CD4-positive, alpha-beta T cell treated with Interleukin-15 for 1 hour (primary cell): Measurements from ENCODE around the gene WWOX.
"Not testable (repeated sequence)": the region's sequence is repeated elsewhere in the genome, so short reads cannot be mapped to it uniquely, and the experiment has no call there.

Source experiments
- DNase-seq: peaks from one replicate; pipeline ENCODE4 v3.0.0-alpha.2; 2020

The WWOX gene

GRCh38 chr16:78507576-78507975 lies 408.1 kb downstream of the WWOX start:
- no peak for DNase-seq

- no peak for DNase-seq
Measured at GRCh38 chr16:78509965-78510364, 410.5 kb downstream of the WWOX start.

GRCh38 chr16:78510496-78510895 lies 411.0 kb downstream of the WWOX start:
- no peak for DNase-seq

GRCh38 chr16:78513838-78514237 lies 414.4 kb downstream of the WWOX start:
- DNase-seq: no peak

GRCh38 chr16:78514888-78515287 lies 415.4 kb downstream of the WWOX start:
- DNase-seq: not testable (repeated sequence)

- DNase-seq: no peak
Measured at GRCh38 chr16:78515421-78515820, 416.0 kb downstream of the WWOX start.

GRCh38 chr16:78516006-78516736 lies 416.7 kb downstream of the WWOX start:
- no peak for DNase-seq

- no peak for DNase-seq
Measured at GRCh38 chr16:78519896-78520295, 420.4 kb downstream of the WWOX start.

GRCh38 chr16:78520470-78520869 lies 421.0 kb downstream of the WWOX start:
- no peak for DNase-seq

- DNase-seq: no peak
Measured at GRCh38 chr16:78522327-78522726, 422.9 kb downstream of the WWOX start.

- no peak for DNase-seq
Measured at GRCh38 chr16:78523212-78523985, 423.9 kb downstream of the WWOX start.

- DNase-seq: no peak
Measured at GRCh38 chr16:78524066-78524595, 424.7 kb downstream of the WWOX start.

GRCh38 chr16:78528265-78528664 lies 428.8 kb downstream of the WWOX start:
- no peak for DNase-seq

- DNase-seq: no peak
Measured at GRCh38 chr16:78529881-78530280, 430.4 kb downstream of the WWOX start.

GRCh38 chr16:78530283-78530682 lies 430.8 kb downstream of the WWOX start:
- DNase-seq: no peak

- DNase-seq: no peak
Measured at GRCh38 chr16:78535098-78535497, 435.6 kb downstream of the WWOX start.

GRCh38 chr16:78537511-78537910 lies 438.1 kb downstream of the WWOX start:
- no peak for DNase-seq

GRCh38 chr16:78538292-78538691 lies 438.8 kb downstream of the WWOX start:
- no peak for DNase-seq

GRCh38 chr16:78538919-78539318 lies 439.5 kb downstream of the WWOX start:
- DNase-seq: no peak

- DNase-seq: no peak
Measured at GRCh38 chr16:78542419-78542818, 443.0 kb downstream of the WWOX start.

GRCh38 chr16:78543023-78543422 lies 443.6 kb downstream of the WWOX start:
- no peak for DNase-seq

- DNase-seq: no peak
Measured at GRCh38 chr16:78549366-78549765, 449.9 kb downstream of the WWOX start.

GRCh38 chr16:78551487-78552085 lies 452.1 kb downstream of the WWOX start:
- DNase-seq: no peak
